SH-SY5Y (cell line): Measurements from ENCODE around the gene ADAD1.

ENCODE experiments used
- GATA2 ChIP-seq: IDR thresholded peaks from 2 replicates; pipeline ENCODE4 v1.6.1; 2011; ENCODE audit warnings: mild to moderate bottlenecking, low read depth, low read length
- GATA3 ChIP-seq: IDR thresholded peaks from 2 replicates; pipeline ENCODE4 v1.6.1; 2011; ENCODE audit warnings: low read depth, mild to moderate bottlenecking, low read length, moderate library complexity

GRCh38 chr4:122356317-122356808, 22.4 kb upstream of the ADAD1 start:
- TF ChIP-seq GATA3 (no peak), GATA2 (no peak)
